HG03060 (cell line): ENCODE results near the gene HIGD2B.
"Not testable (repeated sequence)": the region's sequence is repeated elsewhere in the genome, so short reads cannot be mapped to it uniquely, and the experiment has no call there.

Experiments
- ATAC-seq: cut with Tn5 transposase; IDR thresholded peaks from one replicate; pipeline ENCODE4 v1.9.1; 2021; ENCODE audit warnings: low read depth, moderate number of reproducible peaks; ENCODE audit not compliant: unreplicated experiment

The HIGD2B gene

GRCh38 chr15:72680931-72681330, 5.1 kb downstream of the HIGD2B start:
- no peak for ATAC-seq

DNA sequence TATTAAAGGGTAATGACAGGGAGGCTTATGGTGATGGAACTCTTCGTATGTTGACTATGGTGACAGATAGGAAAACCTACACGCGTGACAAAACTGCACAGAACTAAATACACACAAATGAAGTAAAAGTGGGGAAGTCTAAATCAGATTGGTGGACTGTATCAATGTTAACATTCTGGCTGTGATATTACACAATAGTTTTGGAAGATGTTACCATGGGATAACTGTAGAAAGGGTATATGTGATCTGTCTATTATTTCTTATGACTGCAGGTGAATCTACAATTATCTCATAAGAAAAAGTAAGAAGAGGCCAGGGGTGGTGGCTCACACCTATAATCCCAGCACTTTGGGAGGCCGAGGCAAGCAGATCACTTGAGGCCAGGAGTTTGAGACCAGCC, 9.1 kb downstream of the HIGD2B start:
- no peak for ATAC-seq

DNA sequence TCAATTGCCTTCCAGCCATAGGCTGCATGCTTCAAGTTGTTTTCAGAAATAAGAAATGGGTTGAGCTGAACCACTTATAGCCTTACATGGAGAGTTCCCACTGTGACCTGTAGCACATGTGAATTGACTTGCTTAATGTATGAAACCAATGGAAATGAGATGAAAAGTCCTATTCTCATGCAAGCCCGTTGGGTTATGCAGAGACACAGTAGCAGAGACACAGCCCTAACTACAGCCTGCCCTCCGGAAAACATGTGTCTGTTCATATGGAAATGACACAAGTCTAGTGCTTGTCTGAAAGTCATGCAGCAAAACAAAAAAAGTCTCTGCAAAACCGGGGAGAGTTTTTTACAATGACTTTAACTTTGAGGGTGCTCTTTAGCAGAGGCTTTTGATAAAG, 14.5 kb downstream of the HIGD2B start:
- no peak for ATAC-seq

DNA sequence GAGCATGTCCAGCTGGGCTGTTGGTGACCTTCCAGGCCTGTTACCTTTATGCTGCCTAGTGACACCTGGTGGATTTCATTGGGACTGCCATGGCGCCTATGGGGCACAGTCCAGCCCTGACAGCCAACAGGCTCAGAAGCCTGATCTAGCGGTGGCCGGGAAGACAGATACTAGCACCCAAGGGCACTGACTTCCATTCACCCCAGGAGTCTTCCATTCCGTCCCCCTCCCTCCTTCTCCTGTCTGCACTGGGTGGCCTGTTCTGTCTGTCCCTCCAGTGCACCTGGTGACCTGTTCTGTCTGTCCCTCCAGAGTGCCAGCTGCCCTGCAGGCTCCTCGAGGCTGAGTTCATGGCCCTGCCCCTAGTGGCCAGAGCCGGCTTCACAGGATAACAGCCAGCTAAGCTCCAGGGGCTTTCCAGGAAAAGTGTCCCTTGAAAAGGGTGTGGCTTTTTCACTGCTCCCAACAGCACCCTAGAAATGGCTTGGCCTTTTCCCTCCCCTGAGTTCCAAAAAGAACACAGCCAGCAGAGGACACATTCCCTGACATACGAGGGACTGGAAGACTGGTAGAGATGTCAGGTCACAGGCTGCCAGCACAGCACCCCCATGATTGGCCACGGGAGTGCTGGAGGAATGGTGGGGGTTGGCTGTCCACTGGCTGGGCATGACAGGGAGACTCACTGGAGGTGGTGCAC, 15.2 kb downstream of the HIGD2B start:
- ATAC-seq = not testable (repeated sequence)

DNA sequence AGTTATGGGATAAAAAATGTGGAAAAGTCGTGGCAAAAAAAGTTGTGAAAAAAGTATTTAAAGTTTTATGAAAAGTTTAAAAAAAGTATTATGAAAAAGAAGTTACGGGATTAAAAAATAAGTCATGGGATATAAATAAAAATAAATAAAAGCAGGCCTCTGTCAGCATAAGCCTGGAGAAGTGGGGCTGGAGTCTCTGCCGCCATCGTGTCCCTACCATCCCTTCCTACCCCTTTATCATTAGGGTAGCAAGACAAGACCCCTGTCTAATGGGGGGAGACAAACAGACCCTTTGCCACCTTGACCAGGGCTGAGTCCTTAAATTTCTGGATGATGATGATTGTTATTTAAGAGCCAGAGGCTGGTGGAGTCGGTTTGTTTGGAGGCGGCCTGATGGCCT, 16.2 kb downstream of the HIGD2B start:
- ATAC-seq = not testable (repeated sequence)

DNA sequence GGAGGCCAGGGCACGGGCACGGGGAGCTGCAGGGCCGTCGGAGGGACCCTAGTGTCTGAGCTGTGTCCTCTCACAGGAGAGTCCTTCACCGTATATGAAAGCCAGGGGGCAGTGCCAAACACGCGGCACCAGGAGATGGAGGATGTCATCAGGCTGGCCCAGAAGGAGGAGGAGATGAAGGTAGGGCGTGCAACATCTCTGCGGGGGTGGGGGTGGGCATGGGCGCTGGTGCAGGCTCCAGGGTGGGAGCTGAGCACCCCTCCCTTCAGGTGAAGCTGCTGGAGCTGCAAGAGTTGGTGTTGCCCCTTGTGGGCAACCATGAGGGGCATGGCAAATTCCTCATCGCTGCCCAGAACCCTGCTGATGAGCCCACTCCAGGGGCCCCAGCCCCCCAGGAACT, 20.3 kb downstream of the HIGD2B start:
- not testable (repeated sequence) for ATAC-seq

DNA sequence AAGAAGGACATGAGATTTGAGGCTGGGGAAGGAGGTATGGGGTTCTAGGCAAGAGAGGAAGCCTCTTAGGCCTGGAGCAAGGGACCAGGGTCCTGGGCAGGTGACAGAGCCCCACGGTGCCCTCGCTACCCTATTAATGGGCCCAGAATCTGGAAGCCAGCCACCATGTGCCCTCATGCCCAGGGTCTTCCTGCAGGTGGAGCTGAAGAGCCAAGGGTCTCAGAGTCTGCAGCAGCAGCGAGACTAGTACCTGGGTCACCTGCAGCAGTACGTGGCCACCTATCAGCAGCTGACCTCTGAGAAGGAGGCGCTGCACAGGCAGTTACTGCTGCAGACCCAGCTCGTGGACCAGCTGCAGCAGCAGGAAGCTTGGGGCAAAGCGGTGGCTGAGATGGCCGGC, 22.1 kb downstream of the HIGD2B start:
- ATAC-seq = not testable (repeated sequence)

DNA sequence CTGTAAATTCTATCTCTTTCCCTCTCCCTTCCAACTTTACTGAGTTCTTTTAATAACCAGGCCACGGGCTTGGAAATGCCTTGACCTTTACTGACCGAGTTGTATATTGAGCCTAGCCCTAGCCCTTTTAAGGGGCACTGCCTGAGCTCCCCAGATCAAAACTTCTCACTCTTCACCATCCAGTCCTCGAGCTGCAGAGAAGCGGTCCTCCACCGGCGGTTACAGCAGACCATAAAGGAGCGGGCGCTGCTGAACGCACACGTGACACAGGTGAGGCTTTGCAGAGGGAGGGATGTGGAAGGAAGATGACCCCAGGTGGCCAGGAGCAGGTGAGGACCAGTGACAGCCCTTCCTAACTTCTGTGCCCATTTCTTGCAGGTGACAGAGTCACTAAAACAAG, 24.9 kb downstream of the HIGD2B start:
- not testable (repeated sequence) for ATAC-seq

- ATAC-seq = not testable (repeated sequence)
Measured at GRCh38 chr15:72656014-72656413, 30.0 kb downstream of the HIGD2B start.

GRCh38 chr15:72654397-72654796, 31.6 kb downstream of the HIGD2B start, which contains the start of gene GOLGA6B:
GOLGA6B (plus strand) TSS chr15:72654697; CDS start chr15:72654738, 41 bp downstream.
- not testable (repeated sequence) for ATAC-seq

DNA sequence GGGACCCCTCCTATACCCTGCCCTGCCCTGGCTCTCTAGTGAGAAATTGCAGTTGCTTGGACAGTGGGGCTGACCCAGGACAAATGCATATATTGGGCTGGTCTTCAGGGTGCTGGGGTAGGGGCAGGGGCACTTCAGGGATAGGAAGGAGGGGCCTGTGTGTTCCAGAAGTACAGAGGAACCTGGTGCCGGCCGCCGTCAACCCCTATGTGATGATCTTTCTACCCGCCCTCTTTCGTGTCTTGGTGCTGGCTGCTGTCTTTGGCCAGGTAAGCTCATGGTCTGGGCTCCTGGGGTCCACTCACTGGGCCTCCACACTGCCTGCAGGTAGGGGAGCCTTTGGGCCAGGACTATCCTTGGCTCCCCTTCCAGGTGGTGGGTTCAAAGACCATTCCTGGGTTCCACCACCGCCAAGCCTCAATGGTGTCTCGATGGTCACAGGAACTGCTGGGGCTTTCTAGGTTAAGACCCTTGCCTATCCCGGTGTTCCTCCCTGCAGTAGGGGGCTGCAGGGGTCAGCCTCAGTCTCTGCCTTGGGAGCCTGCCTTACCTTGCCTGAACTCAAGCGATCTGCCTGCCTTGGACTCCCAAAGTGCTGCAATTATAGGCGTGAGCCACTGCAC, 37.2 kb downstream of the HIGD2B start:
- ATAC-seq = not testable (repeated sequence)

DNA sequence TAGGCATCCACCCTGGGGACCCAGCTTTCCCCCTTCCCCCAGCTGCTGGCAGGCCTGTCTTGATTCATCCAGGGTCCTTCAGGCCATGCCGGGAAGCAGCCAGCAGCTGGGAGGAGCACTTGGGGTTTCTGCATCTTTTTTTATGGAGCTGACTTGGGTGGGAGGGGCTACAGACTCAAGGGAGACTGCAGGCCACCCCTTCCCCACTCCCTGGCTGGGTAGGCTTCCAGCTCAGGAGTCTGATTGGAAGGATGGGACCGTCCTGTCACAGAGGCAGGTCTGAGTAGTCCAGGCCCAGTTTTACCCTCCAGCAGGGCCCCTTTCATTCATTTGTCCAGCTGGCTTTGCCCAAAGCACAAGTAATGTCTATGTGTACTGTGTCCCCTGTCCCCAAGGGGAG, 43.7 kb downstream of the HIGD2B start:
- ATAC-seq = not testable (repeated sequence)

DNA sequence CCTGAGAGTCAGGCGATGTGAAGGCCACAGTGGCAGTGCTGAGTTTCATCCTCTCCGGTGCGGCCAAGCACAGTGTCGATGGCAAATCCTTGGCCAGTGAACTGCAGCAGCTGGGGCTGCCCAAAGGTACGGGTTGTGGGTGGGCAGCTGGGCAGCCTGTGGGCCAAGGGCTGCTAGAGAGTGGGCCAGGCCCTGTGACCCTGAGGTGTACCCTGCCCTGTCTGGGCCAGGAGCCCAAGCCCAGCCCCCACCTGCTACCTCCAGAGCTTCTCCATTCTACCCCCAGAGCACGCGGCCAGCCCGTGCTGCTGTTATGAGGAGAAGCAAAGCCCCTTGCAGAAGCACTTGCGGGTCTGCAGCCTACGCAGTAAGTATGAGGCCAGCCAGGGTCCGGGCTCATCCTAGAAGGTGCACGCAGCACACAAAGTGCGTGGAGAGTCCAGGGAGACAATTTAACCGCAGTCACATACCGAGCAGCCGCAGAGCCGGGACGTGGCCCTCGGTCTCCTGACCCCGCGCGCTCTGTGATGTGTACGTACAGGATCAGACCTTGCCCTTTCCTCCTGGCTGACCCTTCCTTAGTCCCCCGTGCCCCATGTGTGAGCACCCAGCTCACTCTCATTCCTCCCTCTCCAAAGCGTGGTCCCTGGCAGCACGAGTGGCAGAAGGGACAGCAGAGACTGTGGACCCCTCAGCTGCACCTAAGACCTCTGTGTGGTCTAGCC, 46.1 kb downstream of the HIGD2B start:
- not testable (repeated sequence) for ATAC-seq

DNA sequence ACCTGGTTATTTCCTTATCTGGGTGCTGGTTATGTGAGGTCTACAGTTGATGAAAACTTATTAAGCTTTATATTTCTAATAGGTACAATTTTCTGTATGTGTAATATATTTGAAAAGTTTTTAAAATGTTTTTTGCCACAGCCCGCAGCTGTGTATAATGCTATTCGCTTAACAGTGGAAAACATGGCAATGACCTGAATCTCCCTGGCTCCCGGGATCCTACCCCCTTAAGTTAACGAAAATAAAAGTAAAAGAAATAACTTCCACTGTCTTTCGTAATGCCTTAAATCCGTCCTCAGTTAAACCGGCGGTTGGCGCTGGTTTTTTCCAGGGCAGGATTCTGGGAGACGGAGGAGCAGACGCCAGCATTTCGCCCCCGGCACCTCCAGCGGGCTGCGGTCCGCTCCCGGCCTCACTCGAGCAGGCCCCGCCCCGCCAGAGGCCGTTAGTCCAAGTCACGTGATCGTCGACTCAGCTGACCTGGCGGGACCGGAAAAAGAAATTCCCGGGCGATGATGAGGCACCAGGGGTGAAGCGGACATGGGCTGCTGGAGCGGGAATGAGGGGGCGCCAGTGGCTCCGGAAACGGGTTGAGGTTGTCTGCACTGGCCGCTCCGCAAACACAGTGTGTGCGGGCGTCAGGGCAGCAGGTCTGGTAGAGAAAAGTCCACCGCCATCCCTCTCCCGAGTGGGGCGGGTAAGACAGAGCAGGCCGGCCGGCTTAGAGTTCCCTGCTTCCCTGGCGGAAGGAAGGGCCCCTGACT, 49.3 kb downstream of the HIGD2B start:
- ATAC-seq = not testable (repeated sequence)

GRCh38 chr15:72629068-72629570, 56.9 kb downstream of the HIGD2B start:
- not testable (repeated sequence) for ATAC-seq

DNA sequence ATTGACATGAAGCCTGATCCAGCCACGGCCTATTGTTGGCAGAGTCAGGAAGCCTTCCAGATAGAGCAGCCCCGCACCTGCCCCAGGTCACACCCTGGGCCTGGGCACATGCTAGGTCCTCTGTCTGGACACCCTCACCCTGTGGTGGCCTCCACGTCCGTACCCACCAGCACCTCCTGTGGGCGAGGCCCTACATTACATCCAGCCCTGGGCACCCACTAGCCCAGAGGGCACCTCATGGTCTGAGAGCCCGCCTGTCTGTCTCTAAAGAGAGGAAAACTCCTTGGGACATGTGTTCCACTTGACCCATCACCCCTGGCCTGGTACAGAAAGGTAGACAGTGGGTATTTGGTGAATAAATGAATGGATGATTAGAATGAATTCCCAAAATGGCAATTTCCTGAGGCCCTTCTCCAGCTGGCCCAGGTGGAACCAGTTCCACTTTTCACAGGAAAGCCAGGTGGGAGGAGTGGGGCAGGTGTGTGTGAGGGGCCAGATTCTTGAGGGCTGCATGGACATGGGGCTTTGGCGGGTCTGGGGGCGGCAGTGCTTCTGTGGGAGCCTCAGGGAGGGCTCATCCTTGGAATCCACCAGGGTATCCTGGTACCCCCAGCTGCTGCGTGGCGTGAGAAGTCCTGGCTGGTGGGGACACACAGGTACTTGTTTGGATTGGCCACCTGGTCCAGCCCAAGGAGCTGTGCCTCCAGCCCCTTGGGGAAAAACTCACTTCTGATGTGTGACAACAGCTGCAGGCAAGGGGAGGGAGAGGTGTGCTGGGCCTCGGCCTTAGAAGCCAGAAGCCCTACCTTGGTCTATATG, 57.5 kb downstream of the HIGD2B start:
- not testable (repeated sequence) for ATAC-seq

DNA sequence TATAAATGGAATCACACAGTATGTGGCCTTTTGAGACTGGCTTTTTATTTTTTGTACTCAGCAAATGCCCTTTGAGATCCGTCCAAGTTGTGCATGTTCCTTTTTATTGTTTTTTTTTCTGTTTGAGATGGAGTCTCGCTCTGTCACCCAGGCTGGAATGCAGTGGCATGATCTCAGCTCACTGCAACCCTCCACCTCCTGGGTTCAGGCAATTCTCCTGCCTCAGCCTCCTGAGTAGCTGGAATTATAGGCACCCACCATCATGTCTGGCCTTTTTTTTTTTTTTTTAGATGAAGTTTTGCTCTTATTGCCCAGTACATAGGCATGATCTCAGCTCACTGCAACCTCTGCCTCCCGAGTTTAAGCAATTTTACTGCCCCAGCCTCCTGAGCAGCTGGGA, 59.8 kb downstream of the HIGD2B start:
- ATAC-seq = not testable (repeated sequence)
